ENCODE results near the gene HLA-DMA.
A peak's percentile ranks its signal among the peaks of the same experiment; 100 is the strongest.
"Not testable (repeated sequence)": the region's sequence is repeated elsewhere in the genome, so short reads cannot be mapped to it uniquely, and the experiment has no call there.

The HLA-DMA gene

GRCh38 chr6:32954986-32955802 lies 2.3 kb upstream of the HLA-DMA start:
- no peak for DNase-seq (ENCODE audit: low read depth)

- DNase-seq (ENCODE audit: low read depth): no peak
These were observed 1.4 kb upstream of the HLA-DMA start for GRCh38 chr6:32954267-32954666.

GRCh38 chr6:32953775-32954174 lies 878 bp upstream of the HLA-DMA start:
- DNase-seq (ENCODE audit: low read depth): no peak

DNA sequence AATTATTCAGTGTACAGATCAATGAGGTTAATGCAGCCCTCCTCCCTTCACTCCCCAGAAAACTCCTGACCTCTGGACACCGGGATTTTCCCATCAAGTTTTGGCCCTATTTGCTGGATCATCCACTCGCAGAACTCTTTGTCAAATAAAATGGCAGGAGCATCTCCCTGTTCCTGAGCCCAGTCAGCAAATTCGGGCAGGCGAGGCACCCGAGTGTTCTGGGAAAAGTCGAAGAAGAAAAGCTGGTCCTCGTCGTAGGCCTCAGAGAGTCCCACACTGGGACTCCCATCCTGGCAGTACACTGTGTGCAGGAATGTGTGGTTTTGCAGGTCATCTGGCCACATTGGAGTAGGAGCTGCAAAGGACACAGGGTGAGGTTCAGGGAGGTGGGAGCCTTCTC lies 2.4 kb downstream of the HLA-DMA start:
- no peak for DNase-seq (ENCODE audit: low read depth)

GRCh38 chr6:32950010-32950409 lies 2.9 kb downstream of the HLA-DMA start:
- DNase-seq (ENCODE audit: low read depth): no peak

DNA sequence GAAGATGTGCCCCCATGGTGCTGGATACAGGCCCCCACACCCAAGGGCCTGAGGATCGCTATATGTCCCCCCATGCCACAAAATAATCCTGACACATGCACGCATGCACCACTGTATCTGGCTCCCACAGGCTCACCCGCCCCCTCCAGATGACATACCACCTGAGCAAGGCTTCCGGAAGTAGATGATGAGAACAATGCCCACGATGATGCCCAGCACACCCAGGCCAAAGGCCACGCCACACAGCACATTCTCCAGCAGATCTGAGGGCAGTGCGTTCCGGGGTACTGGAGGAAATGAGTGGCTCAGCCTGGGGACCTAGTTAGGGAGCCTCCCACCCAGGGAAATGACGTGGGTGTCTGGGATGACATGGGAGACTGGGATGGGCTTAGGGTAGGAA lies 3.8 kb downstream of the HLA-DMA start:
- DNase-seq (ENCODE audit: low read depth): no peak

DNA sequence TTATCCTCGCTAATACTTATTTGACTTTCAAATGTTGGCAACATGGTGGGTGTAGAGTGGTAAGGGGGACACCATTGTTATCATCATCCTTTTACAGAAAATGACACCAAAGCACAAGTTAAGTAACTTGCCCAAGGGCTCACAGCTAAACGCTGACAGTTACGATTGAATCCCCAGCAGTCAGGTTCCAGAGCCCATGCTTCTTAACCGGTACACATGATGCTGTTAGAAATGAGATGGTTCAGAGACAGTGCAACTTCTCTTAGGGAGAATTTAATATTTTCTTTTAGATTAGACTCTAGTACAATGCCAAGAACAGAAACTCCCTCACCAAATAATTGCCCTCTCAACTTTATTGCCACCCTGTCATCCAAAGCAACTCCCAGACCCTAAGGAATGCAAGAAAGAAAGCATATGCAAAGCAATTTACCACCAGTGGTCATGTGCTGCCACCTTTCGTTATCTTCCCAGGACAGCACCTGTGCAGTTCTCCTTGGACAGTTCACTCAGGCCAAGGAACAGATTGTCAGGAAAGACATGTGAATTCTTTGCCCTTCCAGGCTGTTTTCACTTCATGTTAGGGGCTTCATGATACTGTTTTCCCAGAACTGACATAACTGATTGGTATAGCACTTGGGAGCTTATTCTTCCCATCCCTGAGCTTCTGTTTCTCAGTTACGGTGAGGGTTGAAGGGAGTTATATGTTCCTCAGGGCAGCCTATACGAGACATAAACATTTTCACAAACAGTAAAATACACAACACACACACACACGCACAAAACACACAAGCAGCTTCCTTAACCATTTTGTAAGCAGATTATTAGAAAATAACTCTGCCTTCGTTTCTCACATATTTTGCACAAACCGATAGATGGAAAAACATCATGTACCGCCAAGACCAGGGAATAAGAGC lies 5.1 kb downstream of the HLA-DMA start:
- DNase-seq (ENCODE audit: low read depth): no peak

GRCh38 chr6:32946893-32947292 lies 6.0 kb downstream of the HLA-DMA start:
- DNase-seq (ENCODE audit: low read depth): no peak

DNA sequence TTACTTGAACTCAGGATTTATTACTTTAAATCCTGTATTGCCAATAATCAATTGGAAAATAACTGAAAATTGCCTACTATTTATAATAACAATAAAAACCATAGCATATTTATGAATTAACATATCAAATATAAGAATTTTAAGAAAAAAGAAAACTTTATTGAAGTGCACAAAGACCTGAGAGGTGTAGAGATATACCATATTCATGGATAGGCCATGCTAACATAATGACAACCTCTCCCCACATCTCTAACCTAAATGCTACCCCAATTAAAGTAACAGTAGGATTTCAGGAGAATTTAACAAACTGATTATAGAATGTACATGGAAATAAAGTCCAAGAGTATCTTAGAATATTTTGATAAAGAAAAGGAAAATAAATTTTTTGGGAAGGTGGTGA lies 6.9 kb downstream of the HLA-DMA start:
- no peak for DNase-seq (ENCODE audit: low read depth)

DNA sequence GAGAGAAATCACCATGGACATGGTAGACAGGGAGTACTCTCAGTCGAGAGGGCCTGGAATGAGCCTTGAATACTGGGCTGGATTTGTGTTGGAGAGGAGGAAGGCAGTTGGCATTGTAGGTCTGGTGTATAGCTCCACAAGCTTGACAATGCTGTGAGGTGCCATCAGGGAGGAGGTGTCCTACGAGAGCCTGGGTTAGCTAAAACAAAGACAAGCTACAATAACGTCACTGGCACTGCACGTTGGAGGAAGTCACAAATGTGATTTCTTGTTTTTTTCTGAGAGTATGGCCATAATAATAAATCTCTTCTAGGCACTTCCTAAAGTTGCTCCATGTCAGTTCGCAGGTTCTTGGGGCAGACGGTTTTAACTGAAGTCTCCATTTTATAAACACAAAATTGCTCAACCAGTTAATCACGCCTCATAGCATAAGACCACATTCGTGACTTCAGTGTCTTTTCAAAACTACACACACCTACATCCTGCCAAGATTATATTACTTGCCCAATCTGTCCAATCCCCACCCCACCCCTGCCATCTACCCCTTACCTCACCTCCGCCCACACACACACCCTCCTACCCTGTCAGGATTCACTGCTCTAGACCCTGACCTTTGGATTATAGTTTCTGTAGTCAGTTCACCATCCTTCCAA lies 7.7 kb downstream of the HLA-DMA start:
- no peak for DNase-seq (ENCODE audit: low read depth)

DNA sequence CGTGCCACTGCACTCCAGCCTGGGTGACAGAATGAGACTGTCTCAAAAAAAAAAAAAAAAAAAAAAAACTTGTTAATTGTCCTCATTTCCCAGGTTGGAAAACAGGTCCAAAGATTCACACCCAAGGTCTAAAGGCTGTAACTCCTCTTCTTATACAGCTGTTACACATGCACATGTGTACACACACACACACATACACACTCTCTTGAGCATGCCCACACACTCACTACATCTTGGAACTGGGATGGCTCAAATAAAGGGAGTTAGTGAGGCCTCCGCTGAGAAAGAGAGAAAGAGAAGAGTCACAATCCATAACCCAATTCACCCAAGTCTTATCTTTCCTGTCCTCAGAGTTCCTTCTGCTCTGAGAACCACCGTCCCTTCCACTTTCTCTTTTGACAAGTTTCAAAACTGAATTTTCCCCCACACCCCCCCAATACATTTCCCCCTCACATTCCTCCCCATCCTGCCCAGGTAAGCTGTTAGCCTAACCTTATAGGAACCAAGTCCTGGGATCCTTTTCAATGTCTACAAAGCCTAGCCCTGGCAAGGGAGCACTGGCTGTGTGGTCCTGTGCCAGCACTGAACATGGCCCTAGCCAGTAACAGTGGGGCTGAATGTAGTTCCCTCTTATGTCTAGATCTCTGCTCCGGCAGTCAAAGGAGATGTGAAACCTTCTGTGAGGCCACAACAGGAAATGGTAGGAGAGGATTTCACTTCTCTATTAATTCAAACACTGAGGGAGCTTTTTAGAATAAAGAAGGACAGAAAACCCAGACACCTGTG lies 8.8 kb downstream of the HLA-DMA start:
- no peak for DNase-seq (ENCODE audit: low read depth)

DNA sequence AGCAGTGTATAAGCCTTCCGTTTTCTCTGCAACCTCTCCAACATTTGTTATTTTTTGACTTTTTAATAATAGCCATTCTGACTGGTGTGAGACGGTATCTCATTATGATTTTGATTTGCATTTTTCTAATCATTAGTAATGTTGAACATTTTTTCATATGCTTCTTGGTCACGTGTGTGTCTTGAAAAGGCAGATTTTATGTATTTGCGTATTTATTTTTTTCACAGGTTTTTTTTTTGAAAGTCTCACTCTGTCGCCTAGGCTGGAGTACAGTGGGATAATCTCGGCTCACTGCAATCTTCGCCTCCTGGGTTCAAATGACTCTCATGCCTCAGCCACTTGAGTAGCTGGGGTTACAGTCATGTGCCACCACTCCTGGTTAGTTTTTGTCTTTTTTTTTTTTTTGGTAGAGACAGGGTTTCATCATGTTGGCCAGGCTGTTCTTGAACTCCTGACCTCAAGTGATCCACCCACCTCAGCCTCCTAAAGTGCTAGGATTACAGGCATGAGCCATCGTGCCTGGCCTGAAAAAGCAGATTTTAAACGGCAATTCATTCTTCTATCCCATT lies 10.3 kb downstream of the HLA-DMA start:
- not testable (repeated sequence) for DNase-seq (ENCODE audit: low read depth)

DNA sequence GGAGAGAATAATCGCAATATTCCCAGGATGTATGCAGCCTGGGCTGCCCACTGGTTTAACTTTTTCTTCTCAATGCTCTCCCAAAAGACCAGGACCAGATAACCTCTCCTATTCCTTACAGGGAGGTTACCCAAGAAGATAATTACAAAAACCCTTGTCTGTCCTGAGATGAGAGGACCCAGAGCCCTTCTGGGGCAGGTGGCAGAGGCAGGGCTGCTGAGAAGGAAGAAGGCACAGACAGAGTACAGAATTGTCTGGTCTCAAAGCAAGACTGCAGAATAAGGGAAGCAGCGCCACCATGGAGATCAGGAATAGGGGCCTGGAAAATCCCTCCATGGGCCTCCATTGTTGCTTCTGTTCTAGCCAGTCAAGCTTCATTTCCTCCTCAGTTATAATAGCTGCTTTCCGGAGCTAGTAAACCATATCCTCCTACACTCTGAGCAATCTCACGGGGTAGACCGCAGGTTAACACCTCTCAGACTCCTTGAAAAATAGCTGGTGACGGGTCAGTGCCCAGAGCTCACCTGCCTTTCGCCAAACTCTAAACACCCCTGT lies 11.6 kb downstream of the HLA-DMA start:
- no peak for DNase-seq (ENCODE audit: low read depth)

- DNase-seq (ENCODE audit: low read depth): no peak
These were observed 12.2 kb downstream of the HLA-DMA start, which contains the start of gene HLA-DMB for GRCh38 chr6:32940656-32941213. TSS of gene HLA-DMB (minus strand) at chr6:32941028. CDS start at chr6:32940807, 221 bp downstream.

- no peak for DNase-seq (ENCODE audit: low read depth)
These were observed 14.4 kb downstream of the HLA-DMA start for GRCh38 chr6:32938494-32938893.

DNA sequence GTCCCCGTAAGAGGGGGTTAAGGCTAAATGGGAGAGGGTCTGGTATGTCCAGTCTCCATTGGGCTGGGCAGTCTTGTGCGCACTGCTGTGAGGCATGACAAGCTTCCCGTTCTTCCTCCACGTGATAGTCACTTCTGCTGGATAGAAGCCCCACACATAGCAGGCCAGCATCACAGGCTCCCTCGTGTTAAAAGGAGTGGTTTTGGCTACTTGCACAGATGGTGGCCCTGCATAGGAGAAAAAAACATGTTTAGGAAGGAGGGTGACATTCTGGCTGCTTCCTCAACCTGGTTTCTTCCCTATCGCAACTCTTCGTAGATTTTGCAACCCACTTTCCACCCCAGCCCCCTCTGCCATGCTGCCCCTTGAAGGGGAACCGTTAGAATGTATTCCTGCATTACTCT lies 15.7 kb downstream of the HLA-DMA start:
- no peak for DNase-seq (ENCODE audit: low read depth)

- no peak for DNase-seq (ENCODE audit: low read depth)
These were observed 16.4 kb downstream of the HLA-DMA start for GRCh38 chr6:32936239-32937152.

GRCh38 chr6:32935551-32936238 lies 17.2 kb downstream of the HLA-DMA start:
- DNase-seq (ENCODE audit: low read depth): no peak

GRCh38 chr6:32933661-32934085 lies 19.2 kb downstream of the HLA-DMA start:
- DNase-seq (ENCODE audit: low read depth): peak; percentile 61

All from stimulated activated CD8-positive, alpha-beta memory T cell treated with anti-CD3 and anti-CD28 coated beads, Interleukin-15, amount 100 ng/mL, for 24 hours (primary cell).